ENCODE results near the gene SLC12A5. TPM values are rescaled to one million over a fixed set of nuclear protein-coding genes. Genes with fewer than 3 reads are reported as not detected.
A peak's percentile ranks its signal among the peaks of the same experiment; 100 is the strongest.

Gene SLC12A5
- total and polyA plus RNA-seq, 2 donors (not counting 1 experiment from before 2014, with no cell fraction given): 0.27 to 0.50 TPM

- TF ChIP-seq EZH2 (IDR thresholded peaks at IDR 0.05; ENCODE audit: low read length, missing control alignments): no peak
- TF ChIP-seq CTCF (conservative IDR thresholded peaks at IDR 0.05 in 1 of 2, IDR thresholded peaks at IDR 0.05 in 1 of 2; ENCODE audit: low read depth in 1 of 2, low read length in 2 of 2): no peak
- Histone ChIP-seq H3K36me3 (ENCODE audit: control insufficient read depth, insufficient read depth, low read length) (peaks cover 5% of the 10 kb centered on the region), H3K79me2 (ENCODE audit: control insufficient read depth, insufficient read depth, low read length) (peaks cover 74% of the 10 kb centered on the region), H3K4me1 (ENCODE audit: control insufficient read depth, extremely low read depth, insufficient read depth, low read length) (peaks cover 5% of the 10 kb centered on the region), H3K9ac (ENCODE audit: insufficient read depth, low read length) (no peak overlapping the region), H3K27ac (ENCODE audit: insufficient read depth, low read length) (no peak overlapping the region), H3K4me2 (ENCODE audit: extremely low read depth, insufficient read depth, low read length) (no peak overlapping the region), H3K4me3 (replicated peaks in 1 of 4; ENCODE audit: control extremely low read depth in 1 of 4, insufficient read depth in 1 of 4, low read depth in 3 of 4, low read length in 4 of 4) (no peak overlapping the region), H3K27me3 (ENCODE audit: control insufficient read depth, insufficient read depth, low read length) (no peaks in the 10 kb centered on the region), H2AFZ (ENCODE audit: low read length) (no peak overlapping the region), H4K20me1 (ENCODE audit: control insufficient read depth, extremely low read depth, insufficient read depth, low read length) (peaks cover 14% of the 10 kb centered on the region), H3K9me3 (ENCODE audit: control insufficient read depth, insufficient read depth, low read depth, low read length) (no peaks in the 10 kb centered on the region)
- DNase-seq (ENCODE audit: low read depth in 2 of 2): no peak
These were observed 52.1 kb downstream of the SLC12A5 start for GRCh38 chr20:46081074-46081473.

GRCh38 chr20:46083101-46083500, 54.1 kb downstream of the SLC12A5 start:
- Histone ChIP-seq H3K4me3 (replicated peaks in 1 of 4; ENCODE audit: control extremely low read depth in 1 of 4, insufficient read depth in 1 of 4, low read depth in 3 of 4, low read length in 4 of 4) (no peak overlapping the region), H3K79me2 (ENCODE audit: control insufficient read depth, insufficient read depth, low read length) (peaks cover 91% of the 10 kb centered on the region), H3K4me1 (ENCODE audit: control insufficient read depth, extremely low read depth, insufficient read depth, low read length) (peaks cover 5% of the 10 kb centered on the region), H3K4me2 (ENCODE audit: extremely low read depth, insufficient read depth, low read length) (no peak overlapping the region), H3K9ac (ENCODE audit: insufficient read depth, low read length) (no peak overlapping the region), H2AFZ (ENCODE audit: low read length) (no peak overlapping the region), H3K27me3 (ENCODE audit: control insufficient read depth, insufficient read depth, low read length) (no peaks in the 10 kb centered on the region), H3K9me3 (ENCODE audit: control insufficient read depth, insufficient read depth, low read depth, low read length) (no peaks in the 10 kb centered on the region), H3K27ac (ENCODE audit: insufficient read depth, low read length) (no peak overlapping the region), H3K36me3 (ENCODE audit: control insufficient read depth, insufficient read depth, low read length) (peaks cover 5% of the 10 kb centered on the region), H4K20me1 (ENCODE audit: control insufficient read depth, extremely low read depth, insufficient read depth, low read length) (peaks cover 14% of the 10 kb centered on the region)
- peak in 1 of 2 donors; percentile 51 for DNase-seq (ENCODE audit: low read depth in 2 of 2)
- TF ChIP-seq EZH2 (IDR thresholded peaks at IDR 0.05; ENCODE audit: low read length, missing control alignments) (no peak), CTCF (conservative IDR thresholded peaks at IDR 0.05 in 1 of 2, IDR thresholded peaks at IDR 0.05 in 1 of 2; ENCODE audit: low read depth in 1 of 2, low read length in 2 of 2) (no peak)

- Histone ChIP-seq H4K20me1 (ENCODE audit: control insufficient read depth, extremely low read depth, insufficient read depth, low read length) (peaks cover 14% of the 10 kb centered on the region), H3K79me2 (ENCODE audit: control insufficient read depth, insufficient read depth, low read length) (peaks cover 94% of the 10 kb centered on the region), H3K4me1 (ENCODE audit: control insufficient read depth, extremely low read depth, insufficient read depth, low read length) (peaks cover 5% of the 10 kb centered on the region), H3K9me3 (ENCODE audit: control insufficient read depth, insufficient read depth, low read depth, low read length) (no peaks in the 10 kb centered on the region), H3K9ac (ENCODE audit: insufficient read depth, low read length) (no peak overlapping the region), H3K4me2 (ENCODE audit: extremely low read depth, insufficient read depth, low read length) (no peak overlapping the region), H2AFZ (ENCODE audit: low read length) (no peak overlapping the region), H3K27me3 (ENCODE audit: control insufficient read depth, insufficient read depth, low read length) (no peaks in the 10 kb centered on the region), H3K27ac (ENCODE audit: insufficient read depth, low read length) (no peak overlapping the region), H3K4me3 (replicated peaks in 1 of 4; ENCODE audit: control extremely low read depth in 1 of 4, insufficient read depth in 1 of 4, low read depth in 3 of 4, low read length in 4 of 4) (no peak overlapping the region), H3K36me3 (ENCODE audit: control insufficient read depth, insufficient read depth, low read length) (peaks cover 5% of the 10 kb centered on the region)
- no peak for TF ChIP-seq EZH2 (IDR thresholded peaks at IDR 0.05; ENCODE audit: low read length, missing control alignments)
- TF ChIP-seq CTCF (conservative IDR thresholded peaks at IDR 0.05 in 1 of 2, IDR thresholded peaks at IDR 0.05 in 1 of 2; ENCODE audit: low read depth in 1 of 2, low read length in 2 of 2): no peak
- no peak for DNase-seq (ENCODE audit: low read depth in 2 of 2)
These were observed 54.6 kb downstream of the SLC12A5 start for GRCh38 chr20:46083531-46084061.
